Central memory CD8-positive, alpha-beta T cell (primary cell): Measurements from ENCODE around the gene FTHL17.

ENCODE experiments used
- ATAC-seq: fragments of 150-1000 bp; cut with Tn5 transposase; replicated peaks from 2 replicates; pipeline ENCODE4 v1.10.0; 2022; ENCODE audit warnings: mild to moderate bottlenecking, moderate FRiP score, moderate number of reproducible peaks; ENCODE audit not compliant: poor library complexity, severe bottlenecking; ENCODE audit errors: extremely low read depth
- DNase-seq, 2 donors: peaks; one replicate each; pipeline ENCODE4 v3.0.0; 2021; ENCODE audit warnings: low spot score in 2 of 2
- H3K27ac Mint-ChIP-seq: one replicate; pipeline ENCODE4 v1.8.0; 2022; ENCODE audit warnings: low read depth, mild to moderate bottlenecking, moderate library complexity, mixed read lengths
- H3K27me3 Mint-ChIP-seq: one replicate; pipeline ENCODE4 v1.8.0; 2022; ENCODE audit warnings: mixed read lengths
- H3K36me3 Mint-ChIP-seq: one replicate; pipeline ENCODE4 v1.8.0; 2022; ENCODE audit warnings: mild to moderate bottlenecking, moderate library complexity, mixed read lengths; ENCODE audit not compliant: insufficient read depth
- H3K4me1 Mint-ChIP-seq: one replicate; pipeline ENCODE4 v1.8.0; 2022; ENCODE audit warnings: mixed read lengths
- H3K4me3 Mint-ChIP-seq: one replicate; pipeline ENCODE4 v1.8.0; 2022; ENCODE audit warnings: mild to moderate bottlenecking, moderate library complexity, mixed read lengths
- H3K9me3 Mint-ChIP-seq: one replicate; pipeline ENCODE4 v1.8.0; 2022; ENCODE audit warnings: mixed read lengths

Gene FTHL17

DNA sequence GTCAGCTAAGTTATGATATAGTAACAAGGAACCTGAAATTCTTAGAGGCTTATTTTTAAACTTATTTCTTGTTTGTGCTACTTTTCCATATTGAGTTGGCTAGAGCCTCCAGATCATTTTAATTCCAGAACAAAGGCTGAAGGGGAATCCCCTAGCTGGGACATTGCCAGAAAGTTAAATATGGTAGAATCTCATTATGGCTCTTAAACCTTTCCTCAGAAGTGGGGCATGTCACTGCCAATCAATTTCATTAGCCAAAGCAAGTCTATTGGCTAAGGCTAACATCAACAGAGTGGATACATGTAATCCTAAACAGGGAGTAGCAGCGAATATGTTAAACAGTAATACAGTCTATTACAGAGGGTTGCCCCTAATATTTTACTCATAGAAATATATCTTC is 47.0 kb downstream of the FTHL17 start:
- Mint-ChIP-seq H3K4me1 (no peaks in the 10 kb centered on the region), H3K4me3 (no peak overlapping the region), H3K36me3 (no peaks in the 10 kb centered on the region), H3K27me3 (peaks cover 14% of the 10 kb centered on the region), H3K9me3 (no peaks in the 10 kb centered on the region), H3K27ac (no peak overlapping the region)
- ATAC-seq (no peak), DNase-seq (no peak)

DNA sequence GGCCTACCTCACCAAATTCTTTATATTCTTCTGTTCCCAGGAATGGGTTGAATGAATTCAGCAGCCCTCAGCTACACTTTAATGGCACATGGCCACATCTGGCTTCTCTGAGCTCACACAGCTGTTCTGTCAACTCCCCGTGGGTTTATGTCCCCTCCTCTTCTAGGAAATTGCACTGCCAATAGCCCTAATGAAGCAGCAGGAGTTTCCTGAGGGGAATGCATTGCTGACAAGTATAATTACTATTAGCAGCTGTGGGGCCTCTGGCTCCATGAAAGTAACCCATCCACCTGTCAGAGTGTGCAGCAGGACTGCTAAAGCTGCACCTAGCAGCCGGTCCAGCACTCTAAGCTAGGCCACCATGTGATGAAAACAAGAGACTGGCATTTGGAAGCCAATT is 50.3 kb downstream of the FTHL17 start:
- H3K9me3 Mint-ChIP-seq: no peaks in the 10 kb centered on the region
- no peak for DNase-seq

More for the DNA sequence above, 50.3 kb downstream of the FTHL17 start:
- no peak overlapping the region for H3K27ac Mint-ChIP-seq
- no peaks in the 10 kb centered on the region for H3K27me3 Mint-ChIP-seq
- no peaks in the 10 kb centered on the region for H3K36me3 Mint-ChIP-seq
- no peaks in the 10 kb centered on the region for H3K4me1 Mint-ChIP-seq
- H3K4me3 Mint-ChIP-seq: no peak overlapping the region
- no peak for ATAC-seq
